CD14-positive monocyte (primary cell): ENCODE results near the gene FAM149B1. TPM values are rescaled to one million over a fixed set of nuclear protein-coding genes. Genes with fewer than 3 reads are reported as not detected.

Experiments
- DNase-seq, 3 donors: peaks; one replicate each; pipeline ENCODE4 v3.0.0-alpha.2; 2011 to 2022
- H2AFZ ChIP-seq: 2 replicates; pipeline ENCODE4 v1.6.0; 2012; ENCODE audit warnings: mild to moderate bottlenecking, low read depth, low read length, inconsistent platforms; ENCODE audit not compliant: insufficient read depth, poor library complexity, severe bottlenecking
- H3K27ac ChIP-seq, 2 donors: 1 replicate in 1 of 2; 2 replicates in 1 of 2; pipeline ENCODE4 v1.5.1; 2012 to 2013; ENCODE audit warnings: low read length in 2 of 2, control low read depth in 1 of 2, inconsistent platforms in 1 of 2, low read depth in 1 of 2, mild to moderate bottlenecking in 1 of 2
- H3K27me3 ChIP-seq, 2 donors: one replicate each; pipeline versions ENCODE4 v1.6.0 to v1.6.1; 2011 to 2013; ENCODE audit warnings: low read length in 2 of 2; ENCODE audit not compliant: control insufficient read depth in 2 of 2, insufficient read depth in 2 of 2
- H3K36me3 ChIP-seq, 2 donors: replicated peaks in 1 of 2; 1 replicate in 1 of 2; 2 replicates in 1 of 2; pipeline versions ENCODE4 v1.5.1 to v1.6.1; 2012 to 2013; ENCODE audit warnings: low read length in 2 of 2, control low read depth in 1 of 2, inconsistent platforms in 1 of 2, mild to moderate bottlenecking in 1 of 2; ENCODE audit not compliant: insufficient read depth in 2 of 2, control insufficient read depth in 1 of 2
- H3K4me1 ChIP-seq, 2 donors: 1 replicate in 1 of 2; 2 replicates in 1 of 2; pipeline versions ENCODE4 v1.5.1 to v1.6.1; 2012 to 2013; ENCODE audit warnings: low read length in 2 of 2, control low read depth in 1 of 2, inconsistent platforms in 1 of 2, mild to moderate bottlenecking in 1 of 2, moderate library complexity in 1 of 2; ENCODE audit not compliant: insufficient read depth in 2 of 2, control insufficient read depth in 1 of 2
- H3K4me2 ChIP-seq: replicated peaks from 2 replicates; pipeline ENCODE3; 2012; ENCODE audit warnings: low read length, moderate library complexity, mild to moderate bottlenecking; ENCODE audit not compliant: poor library complexity, severe bottlenecking; ENCODE audit errors: extremely low read depth
- H3K4me3 ChIP-seq, 3 experiments: fragments of 200-600 bp in 1 of 3; sonication (generic) in 1 of 3; replicated peaks in 1 of 3; 1 replicate in 2 of 3; 2 replicates in 1 of 3; pipeline ENCODE4 v1.5.1; 2011 to 2013; ENCODE audit warnings: low read length in 3 of 3, mild to moderate bottlenecking in 3 of 3, control low read depth in 2 of 3, low read depth in 2 of 3, inconsistent platforms in 1 of 3, moderate library complexity in 1 of 3
- H3K79me2 ChIP-seq: 2 replicates; pipeline ENCODE4 v1.6.0; 2012; ENCODE audit warnings: mild to moderate bottlenecking, control low read depth, inconsistent platforms, low read length, moderate library complexity; ENCODE audit not compliant: insufficient read depth
- H3K9ac ChIP-seq: 2 replicates; pipeline ENCODE4 v1.6.0; 2017; ENCODE audit warnings: low read length, mild to moderate bottlenecking; ENCODE audit not compliant: insufficient read depth, poor library complexity, severe bottlenecking
- H3K9me3 ChIP-seq, 2 donors: replicated peaks in 1 of 2; 1 replicate in 1 of 2; 2 replicates in 1 of 2; pipeline versions ENCODE4 v1.5.1 to v1.6.1; 2012 to 2013; ENCODE audit warnings: low read length in 2 of 2, control low read depth in 1 of 2; ENCODE audit not compliant: control insufficient read depth in 1 of 2, insufficient read depth in 1 of 2
- H4K20me1 ChIP-seq: 2 replicates; pipeline ENCODE4 v1.6.0; 2012; ENCODE audit warnings: mild to moderate bottlenecking, low read length, control low read depth, moderate library complexity; ENCODE audit not compliant: insufficient read depth
- H3K27ac Mint-ChIP-seq, 7 donors: one replicate each; pipeline ENCODE4 v1.8.0; 2020; ENCODE audit warnings: mild to moderate bottlenecking in 7 of 7, mixed read lengths in 7 of 7, moderate library complexity in 6 of 7, inconsistent platforms in 2 of 7
- H3K27me3 Mint-ChIP-seq, 3 donors: one replicate each; pipeline ENCODE4 v1.8.0; 2021 to 2022; ENCODE audit warnings: low read depth in 3 of 3, mild to moderate bottlenecking in 3 of 3, mixed read lengths in 3 of 3, moderate library complexity in 3 of 3, inconsistent platforms in 1 of 3
- H3K36me3 Mint-ChIP-seq, 2 donors: one replicate each; pipeline ENCODE4 v1.8.0; 2020; ENCODE audit warnings: mixed read lengths in 2 of 2, inconsistent platforms in 1 of 2, mild to moderate bottlenecking in 1 of 2
- H3K4me1 Mint-ChIP-seq: one replicate; pipeline ENCODE4 v1.8.0; 2020; ENCODE audit warnings: mild to moderate bottlenecking, mixed read lengths
- H3K4me3 Mint-ChIP-seq, 2 donors: one replicate each; pipeline ENCODE4 v1.8.0; 2020; ENCODE audit warnings: mild to moderate bottlenecking in 2 of 2, mixed read lengths in 2 of 2, moderate library complexity in 1 of 2
- H3K9me3 Mint-ChIP-seq, 7 donors: one replicate each; pipeline ENCODE4 v1.8.0; 2020 to 2022; ENCODE audit warnings: mixed read lengths in 7 of 7, mild to moderate bottlenecking in 6 of 7, moderate library complexity in 6 of 7, inconsistent platforms in 2 of 7
- WGBS: methylation state at CpG from one replicate; pipeline ENCODE4 v1.1.5; 2013; ENCODE audit warnings: missing lambda C conversion rate; ENCODE audit not compliant: insufficient coverage; 5-methylcytosine and 5-hydroxymethylcytosine counted together
- intact Hi-C, 2 donors: fragments of 100-400 bp; cut with micrococcal nuclease; formaldehyde crosslinking; loops; one replicate each; pipeline versions ENCODE4 v1.15.0 to v1.15.1; 2023
- polyA plus RNA-seq, 3 donors: library from polyadenylated mRNA; depleted of rRNA in 1 of 3; unstranded in 2 of 3; stranded (reverse) in 1 of 3; fragments of 300-500 nt in 2 of 3; fragments of >200 nt in 1 of 3; fragmentation: Illumina TruSeq in 2 of 3; gene quantifications; 1 replicate in 2 of 3; 2 replicates in 1 of 3; pipeline ENCODE4 v1.2.3, GENCODE V29; 2012 to 2021
- TF ChIP-seq, protein P1 (sequence below): fragments of 200-600 bp; IDR thresholded peaks from one replicate; pipeline ENCODE4 v1.8.0; 2022; ENCODE audit warnings: antibody characterized with exemption, mild to moderate bottlenecking

Gene FAM149B1
- polyA plus RNA-seq, 3 donors = 2.6 to 19.3 (median 2.6) TPM

DNA sequence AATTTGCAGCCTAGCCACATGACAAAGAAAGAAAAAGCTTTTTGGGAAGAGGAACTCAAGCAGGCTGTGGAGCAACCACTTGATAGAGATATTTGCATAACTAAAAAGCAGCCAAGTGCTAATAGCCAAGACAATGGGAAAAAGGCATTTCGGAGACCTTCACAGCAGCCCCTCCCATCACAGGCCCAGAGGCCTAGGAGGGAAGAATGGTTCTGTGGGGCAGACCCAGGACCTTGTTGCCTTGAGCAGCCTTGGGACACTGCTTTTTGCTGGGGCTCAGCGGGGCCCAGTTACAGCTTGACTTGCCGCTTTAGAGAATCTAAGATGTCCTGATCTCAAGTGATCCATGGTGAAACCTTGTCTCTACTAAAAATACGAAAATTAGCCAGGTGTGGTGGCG lies 38.5 kb downstream of the FAM149B1 start:
- H3K9ac ChIP-seq = no peak overlapping the region
- H3K27ac ChIP-seq = no peak overlapping the region
- no peaks in the 10 kb centered on the region for H3K79me2 ChIP-seq
- no peaks in the 10 kb centered on the region for H3K27me3 Mint-ChIP-seq
- TF ChIP-seq, protein P1, sequence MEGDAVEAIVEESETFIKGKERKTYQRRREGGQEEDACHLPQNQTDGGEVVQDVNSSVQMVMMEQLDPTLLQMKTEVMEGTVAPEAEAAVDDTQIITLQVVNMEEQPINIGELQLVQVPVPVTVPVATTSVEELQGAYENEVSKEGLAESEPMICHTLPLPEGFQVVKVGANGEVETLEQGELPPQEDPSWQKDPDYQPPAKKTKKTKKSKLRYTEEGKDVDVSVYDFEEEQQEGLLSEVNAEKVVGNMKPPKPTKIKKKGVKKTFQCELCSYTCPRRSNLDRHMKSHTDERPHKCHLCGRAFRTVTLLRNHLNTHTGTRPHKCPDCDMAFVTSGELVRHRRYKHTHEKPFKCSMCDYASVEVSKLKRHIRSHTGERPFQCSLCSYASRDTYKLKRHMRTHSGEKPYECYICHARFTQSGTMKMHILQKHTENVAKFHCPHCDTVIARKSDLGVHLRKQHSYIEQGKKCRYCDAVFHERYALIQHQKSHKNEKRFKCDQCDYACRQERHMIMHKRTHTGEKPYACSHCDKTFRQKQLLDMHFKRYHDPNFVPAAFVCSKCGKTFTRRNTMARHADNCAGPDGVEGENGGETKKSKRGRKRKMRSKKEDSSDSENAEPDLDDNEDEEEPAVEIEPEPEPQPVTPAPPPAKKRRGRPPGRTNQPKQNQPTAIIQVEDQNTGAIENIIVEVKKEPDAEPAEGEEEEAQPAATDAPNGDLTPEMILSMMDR = no peak
- DNase-seq = no peak
- H3K4me1 Mint-ChIP-seq = no peaks in the 10 kb centered on the region
- H3K27me3 ChIP-seq = no peaks in the 10 kb centered on the region
- WGBS = 97% methylated on average over 4 of the region's 5 CpGs
- H3K9me3 ChIP-seq = no peaks in the 10 kb centered on the region
- intact Hi-C loops = no loop called here
- no peak overlapping the region for H3K27ac Mint-ChIP-seq
- peaks cover 26 to 32% of the 10 kb centered on the region in 2 donors for H3K36me3 Mint-ChIP-seq
- no peaks in the 10 kb centered on the region for H3K9me3 Mint-ChIP-seq
- H3K4me3 Mint-ChIP-seq = no peak overlapping the region
- H3K4me3 ChIP-seq = no peak overlapping the region
- H3K36me3 ChIP-seq = peaks cover 13 to 36% of the 10 kb centered on the region in 2 donors
- no peaks in the 10 kb centered on the region for H3K4me1 ChIP-seq
- H4K20me1 ChIP-seq = no peaks in the 10 kb centered on the region
- H3K4me2 ChIP-seq = no peak overlapping the region
- no peak overlapping the region for H2AFZ ChIP-seq

DNA sequence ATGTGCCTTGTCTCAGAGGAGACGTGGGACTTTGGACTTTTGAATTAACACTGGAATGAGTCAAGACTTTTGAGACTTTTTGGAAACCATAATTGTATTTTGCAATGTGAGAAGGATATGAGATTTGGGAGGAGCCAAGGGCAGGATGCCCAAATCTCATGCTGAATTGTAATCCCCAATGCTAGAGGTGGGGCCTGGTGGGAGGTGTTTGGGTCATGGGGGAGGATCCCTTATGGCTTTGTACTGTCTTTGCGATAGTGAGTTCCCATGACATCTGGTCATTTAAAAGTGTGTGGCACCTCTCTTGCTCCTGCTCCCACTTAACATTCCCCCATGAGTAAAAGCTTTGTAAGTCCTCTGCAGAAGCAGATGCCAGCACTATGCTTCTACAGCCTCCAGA lies 40.0 kb downstream of the FAM149B1 start:
- 100% methylated on average over 1 of the region's 2 CpGs for WGBS

More for the DNA sequence above, 40.0 kb downstream of the FAM149B1 start:
- no peak overlapping the region for H3K4me3 ChIP-seq
- H3K36me3 ChIP-seq = peaks cover 13 to 46% of the 10 kb centered on the region in 2 donors
- no peaks in the 10 kb centered on the region for H3K9me3 ChIP-seq
- no peak for DNase-seq
- no peak overlapping the region for H3K4me2 ChIP-seq
- no peaks in the 10 kb centered on the region for H3K27me3 Mint-ChIP-seq
- H3K27me3 ChIP-seq = no peaks in the 10 kb centered on the region
- H3K79me2 ChIP-seq = no peaks in the 10 kb centered on the region
- peaks cover 30 to 32% of the 10 kb centered on the region in 2 donors for H3K36me3 Mint-ChIP-seq
- H3K27ac Mint-ChIP-seq = no peak overlapping the region
- no peak overlapping the region for H3K4me3 Mint-ChIP-seq
- no peak overlapping the region for H3K27ac ChIP-seq
- H3K4me1 ChIP-seq = no peaks in the 10 kb centered on the region
- no peaks in the 10 kb centered on the region for H3K4me1 Mint-ChIP-seq
- H4K20me1 ChIP-seq = no peaks in the 10 kb centered on the region
- TF ChIP-seq, protein P1 = no peak
- intact Hi-C loops = no loop called here
- no peak overlapping the region for H2AFZ ChIP-seq
- no peaks in the 10 kb centered on the region for H3K9me3 Mint-ChIP-seq
- H3K9ac ChIP-seq = no peak overlapping the region
